ENCODE results near the gene RRAD. TPM values are rescaled to one million over a fixed set of nuclear protein-coding genes. Genes with fewer than 3 reads are reported as not detected.

Gene RRAD
- total RNA-seq, 1 experiment from 2014 or later, result not detected

Other genes with a start within 250 kb of the RRAD start
- 11.9 and 22.5 TPM in 2 replicates for gene CMTM4, start 228.8 kb downstream of the RRAD start, total RNA-seq (2014; rRNA removed; shearing (Covaris generic))
- 41.6 and 63.4 TPM in 2 replicates for gene DYNC1LI2, start 173.9 kb downstream of the RRAD start, total RNA-seq (2014; rRNA removed; shearing (Covaris generic))
- not detected in 2 replicates for gene TERB1, start 124.0 kb downstream of the RRAD start, total RNA-seq (2014; rRNA removed; shearing (Covaris generic))
- gene NAE1, start 94.6 kb downstream of the RRAD start, total RNA-seq (2014; rRNA removed; shearing (Covaris generic)), result 154 and 162 TPM in 2 replicates
- gene CA7, start 81.1 kb downstream of the RRAD start, total RNA-seq (2014; rRNA removed; shearing (Covaris generic)), result not detected in 2 replicates
- gene PDP2, start 45.0 kb downstream of the RRAD start, total RNA-seq (2014; rRNA removed; shearing (Covaris generic)), result 7.1 and 13.8 TPM in 2 replicates
- gene CDH16, start 6.7 kb downstream of the RRAD start, total RNA-seq (2014; rRNA removed; shearing (Covaris generic)), result 0.25 TPM in 1 of 2 replicates, not detected in the other
- 140 and 172 TPM in 2 replicates for gene CIAO2B, start 8.9 kb upstream of the RRAD start, total RNA-seq (2014; rRNA removed; shearing (Covaris generic))
- gene CES2, start 10.0 kb upstream of the RRAD start, total RNA-seq (2014; rRNA removed; shearing (Covaris generic)), result 41.2 and 45.0 TPM in 2 replicates
- 3.8 and 4.9 TPM in 2 replicates for gene CES3, start 35.7 kb upstream of the RRAD start, total RNA-seq (2014; rRNA removed; shearing (Covaris generic))
- 0.34 TPM in 1 of 2 replicates, not detected in the other for gene CES4A, start 63.1 kb upstream of the RRAD start, total RNA-seq (2014; rRNA removed; shearing (Covaris generic))
- 17.0 and 40.9 TPM in 2 replicates for gene CBFB, start 103.6 kb upstream of the RRAD start, total RNA-seq (2014; rRNA removed; shearing (Covaris generic))
- 35.3 and 40.9 TPM in 2 replicates for gene PHAF1, start 184.4 kb upstream of the RRAD start, total RNA-seq (2014; rRNA removed; shearing (Covaris generic))
- gene B3GNT9, start 225.5 kb upstream of the RRAD start, total RNA-seq (2014; rRNA removed; shearing (Covaris generic)), result 0.55 TPM in 1 of 2 replicates, not detected in the other
- 8.8 and 15.4 TPM in 2 replicates for gene TRADD, start 234.4 kb upstream of the RRAD start, total RNA-seq (2014; rRNA removed; shearing (Covaris generic))
- gene FBXL8, start 234.4 kb upstream of the RRAD start, total RNA-seq (2014; rRNA removed; shearing (Covaris generic)), result 8.2 and 10.4 TPM in 2 replicates
- gene HSF4, start 239.2 kb upstream of the RRAD start, total RNA-seq (2014; rRNA removed; shearing (Covaris generic)), result 17.8 and 17.9 TPM in 2 replicates
- gene NOL3, start 245.0 kb upstream of the RRAD start, total RNA-seq (2014; rRNA removed; shearing (Covaris generic)), result 13.4 and 17.5 TPM in 2 replicates

All from G401 (cell line).